Measurements from ENCODE around the gene RNF141.

RNF141 gene

DNA sequence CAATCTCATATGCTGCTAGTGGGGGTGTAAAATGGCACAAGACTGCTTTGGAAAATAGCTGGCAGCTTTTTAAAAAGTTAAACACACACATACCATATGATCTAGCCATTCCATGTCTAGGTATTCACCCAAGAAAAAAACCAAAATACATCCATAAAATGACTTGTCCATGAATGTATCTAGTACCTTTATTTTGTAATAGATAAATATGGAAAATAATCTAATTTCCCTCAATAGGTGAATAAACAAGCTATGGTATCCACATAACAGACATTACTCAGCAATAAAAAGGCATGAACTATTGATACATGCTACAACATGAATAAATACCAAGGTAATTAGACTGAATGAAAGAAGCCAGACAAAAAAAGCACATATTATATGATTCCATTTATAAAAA, 22.9 kb downstream of the RNF141 start:
- H3K4me1 Mint-ChIP-seq = peaks cover 3% of the 10 kb centered on the region
- no peak overlapping the region for H3K4me3 Mint-ChIP-seq
- ATAC-seq (no peak), DNase-seq (no peak)
- H3K27ac Mint-ChIP-seq = no peak overlapping the region
- no peaks in the 10 kb centered on the region for H3K27me3 Mint-ChIP-seq
- no peaks in the 10 kb centered on the region for H3K9me3 Mint-ChIP-seq

DNA sequence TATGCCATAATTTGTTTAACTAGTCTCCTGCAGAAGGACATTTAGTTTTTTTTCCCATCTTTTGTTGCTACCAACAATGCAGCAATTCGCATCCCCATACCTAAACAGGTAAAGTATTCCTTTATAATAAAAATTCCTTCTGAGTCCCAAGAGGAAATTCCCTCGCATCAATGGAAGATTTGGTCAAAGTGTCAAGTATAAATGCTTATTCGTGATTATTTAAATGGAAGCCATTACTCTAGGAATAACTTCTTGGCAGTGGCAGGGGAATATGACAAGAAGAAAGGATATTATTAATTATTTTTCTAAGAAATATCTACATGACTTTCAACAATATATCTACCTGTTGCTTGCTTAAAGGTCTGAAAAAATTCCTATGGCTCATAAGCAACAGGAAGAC, 25.6 kb downstream of the RNF141 start:
- no peaks in the 10 kb centered on the region for H3K27me3 Mint-ChIP-seq
- no peak overlapping the region for H3K27ac Mint-ChIP-seq
- no peak overlapping the region for H3K4me3 Mint-ChIP-seq
- H3K4me1 Mint-ChIP-seq = peaks cover 6% of the 10 kb centered on the region
- no peak for DNase-seq
- no peaks in the 10 kb centered on the region for H3K9me3 Mint-ChIP-seq
- no peak for ATAC-seq

DNA sequence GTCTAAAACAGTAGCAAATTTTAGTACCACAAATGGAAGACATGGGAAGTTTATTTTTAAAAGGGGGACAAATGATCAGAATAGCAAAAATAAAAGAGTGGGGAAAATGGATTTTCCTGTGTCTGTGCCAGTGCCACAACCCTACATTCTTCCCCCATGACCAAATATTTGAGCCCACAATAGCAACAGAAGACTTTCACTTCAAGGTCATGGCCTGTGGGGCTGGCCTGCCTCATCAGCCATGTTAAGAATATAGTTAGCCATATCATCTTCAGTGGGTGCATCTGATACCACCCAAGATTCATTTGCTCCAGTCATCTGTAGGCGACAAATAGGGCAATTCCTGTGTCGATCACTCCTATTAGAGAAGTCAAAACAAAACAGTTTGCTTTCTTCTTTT, 26.3 kb downstream of the RNF141 start:
- H3K4me3 Mint-ChIP-seq = no peak overlapping the region
- H3K9me3 Mint-ChIP-seq = no peaks in the 10 kb centered on the region
- H3K27me3 Mint-ChIP-seq = no peaks in the 10 kb centered on the region
- H3K27ac Mint-ChIP-seq = no peak overlapping the region
- ATAC-seq = no peak
- peaks cover 6% of the 10 kb centered on the region for H3K4me1 Mint-ChIP-seq
- no peak for DNase-seq

DNA sequence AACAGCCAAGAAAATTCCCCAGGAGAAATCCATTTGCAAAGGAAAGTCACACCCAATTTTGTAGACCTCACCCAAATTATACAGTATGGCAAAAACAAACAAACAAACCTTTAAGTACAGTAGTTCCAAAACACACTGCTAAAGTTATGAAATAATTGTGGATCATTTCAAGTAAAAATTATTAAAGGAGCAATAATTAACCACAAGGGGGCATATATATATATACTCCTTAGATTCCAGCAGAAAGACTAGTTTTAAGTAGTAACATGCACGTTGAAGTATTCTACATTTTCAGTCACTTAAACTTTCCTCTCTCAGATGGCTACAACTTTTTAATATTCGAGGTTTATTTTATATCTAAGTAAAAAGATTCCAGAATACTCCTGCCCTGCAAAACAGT, 26.8 kb downstream of the RNF141 start:
- Mint-ChIP-seq H3K9me3 (no peaks in the 10 kb centered on the region), H3K27ac (no peak overlapping the region), H3K27me3 (no peaks in the 10 kb centered on the region), H3K4me3 (no peak overlapping the region), H3K4me1 (peaks cover 6% of the 10 kb centered on the region)
- no peak for ATAC-seq
- DNase-seq = no peak

DNA sequence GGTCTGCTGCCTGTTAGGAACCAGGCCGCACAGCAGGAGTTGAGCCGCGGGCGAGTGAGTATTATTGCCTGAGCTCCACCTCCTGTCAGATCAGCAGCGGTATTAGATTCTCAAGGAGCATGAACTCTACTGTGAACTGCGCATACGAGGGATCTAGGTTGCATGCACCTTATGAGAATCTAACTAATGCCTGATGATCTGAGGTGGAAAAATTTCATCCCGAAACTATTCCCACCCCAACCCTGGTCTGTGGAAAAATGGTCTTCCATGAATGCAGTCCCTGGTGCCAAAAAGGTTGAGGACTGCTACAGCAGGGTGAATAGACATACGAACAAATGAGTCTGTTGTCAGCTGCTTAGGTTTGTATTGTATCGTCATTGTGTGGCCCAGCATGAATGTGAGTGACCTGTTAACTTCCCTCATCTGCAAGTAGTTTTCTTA, 29.8 kb downstream of the RNF141 start:
- no peak for DNase-seq
- Mint-ChIP-seq H3K27me3 (no peaks in the 10 kb centered on the region), H3K4me1 (peaks cover 6% of the 10 kb centered on the region), H3K27ac (no peak overlapping the region), H3K9me3 (no peaks in the 10 kb centered on the region), H3K4me3 (no peak overlapping the region)
- no peak for ATAC-seq

DNA sequence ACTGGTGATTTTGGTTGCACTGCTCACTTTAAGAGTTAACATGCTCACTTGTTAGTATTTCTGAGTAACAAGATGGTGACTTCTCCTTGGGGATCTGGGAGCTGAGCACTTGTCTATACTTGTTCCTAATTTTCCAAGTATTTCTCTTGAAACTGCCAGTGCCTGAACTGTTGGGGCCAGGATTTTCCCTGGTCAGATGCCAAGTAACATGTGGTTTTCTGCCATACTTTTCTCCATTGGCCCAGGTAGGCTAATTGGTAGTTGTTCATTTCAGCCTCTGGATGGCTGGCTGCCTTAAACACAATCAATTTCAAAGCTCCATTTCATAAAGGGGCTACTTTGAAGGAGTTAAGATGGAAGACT, 35.0 kb downstream of the RNF141 start:
- H3K27me3 Mint-ChIP-seq = no peaks in the 10 kb centered on the region
- ATAC-seq (no peak), DNase-seq (no peak)
- no peak overlapping the region for H3K4me3 Mint-ChIP-seq
- no peaks in the 10 kb centered on the region for H3K9me3 Mint-ChIP-seq
- H3K27ac Mint-ChIP-seq = no peak overlapping the region
- no peaks in the 10 kb centered on the region for H3K4me1 Mint-ChIP-seq

DNA sequence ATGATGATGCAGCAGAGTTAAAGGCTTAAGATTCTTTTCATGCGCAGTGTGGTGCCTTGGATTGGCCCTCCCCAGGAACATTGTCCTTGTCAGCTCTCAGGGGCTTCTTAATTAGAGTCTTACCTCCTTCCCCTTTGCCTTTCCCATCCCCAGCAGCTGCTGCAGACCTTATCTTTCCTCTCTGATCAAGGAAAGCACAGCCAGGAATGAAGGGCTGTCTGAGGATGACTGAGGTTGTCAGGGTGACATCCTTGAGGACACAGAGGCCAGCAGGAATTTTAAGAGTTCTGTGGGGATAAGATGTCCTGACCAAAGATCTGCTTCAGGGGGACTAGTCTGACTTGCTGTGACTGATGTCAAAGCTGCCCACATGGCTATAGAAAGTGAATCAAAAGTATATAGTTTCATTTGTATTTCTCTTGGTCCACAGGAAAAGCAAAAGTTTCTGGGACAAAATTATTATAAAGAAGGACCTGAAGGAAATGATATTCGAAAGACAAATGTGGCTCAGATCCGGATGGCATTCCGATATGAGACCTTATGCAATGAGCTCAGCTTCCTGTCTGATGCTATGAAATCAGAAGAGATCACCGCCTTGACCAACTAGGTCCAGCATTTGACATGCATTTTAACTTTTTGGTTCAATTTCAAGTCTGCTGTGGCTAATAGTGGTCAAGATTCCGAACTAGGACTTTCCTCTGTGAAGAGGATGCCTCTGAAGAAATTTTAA, 35.5 kb downstream of the RNF141 start:
- no peaks in the 10 kb centered on the region for H3K27me3 Mint-ChIP-seq
- DNase-seq = no peak
- no peak for ATAC-seq
- no peaks in the 10 kb centered on the region for H3K4me1 Mint-ChIP-seq
- no peak overlapping the region for H3K4me3 Mint-ChIP-seq
- no peaks in the 10 kb centered on the region for H3K9me3 Mint-ChIP-seq
- H3K27ac Mint-ChIP-seq = peak overlapping the region in 1 of 2 donors; percentile 19

DNA sequence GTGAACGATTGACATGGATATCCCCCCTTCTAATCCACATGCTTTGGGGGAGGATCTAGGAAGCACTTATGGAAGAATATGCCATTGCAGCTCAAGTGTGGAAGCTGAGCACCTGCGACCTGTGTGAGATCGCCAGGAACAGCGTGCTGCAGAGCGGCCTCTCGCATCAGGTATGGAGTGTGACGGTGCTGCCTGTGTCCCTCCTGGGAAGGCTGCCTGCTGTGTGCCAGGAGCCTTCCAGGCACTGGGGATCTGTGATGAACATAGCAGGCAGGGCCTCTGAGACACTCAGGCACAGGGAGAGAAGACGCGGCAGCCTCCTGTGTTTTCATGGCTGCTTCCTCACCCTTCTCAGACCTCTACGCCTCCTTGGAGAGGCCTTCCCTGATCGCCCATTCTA, 36.5 kb downstream of the RNF141 start:
- no peaks in the 10 kb centered on the region for H3K27me3 Mint-ChIP-seq
- no peak overlapping the region for H3K4me3 Mint-ChIP-seq
- no peaks in the 10 kb centered on the region for H3K9me3 Mint-ChIP-seq
- H3K4me1 Mint-ChIP-seq = no peaks in the 10 kb centered on the region
- no peak for DNase-seq
- H3K27ac Mint-ChIP-seq = no peak overlapping the region
- no peak for ATAC-seq

DNA sequence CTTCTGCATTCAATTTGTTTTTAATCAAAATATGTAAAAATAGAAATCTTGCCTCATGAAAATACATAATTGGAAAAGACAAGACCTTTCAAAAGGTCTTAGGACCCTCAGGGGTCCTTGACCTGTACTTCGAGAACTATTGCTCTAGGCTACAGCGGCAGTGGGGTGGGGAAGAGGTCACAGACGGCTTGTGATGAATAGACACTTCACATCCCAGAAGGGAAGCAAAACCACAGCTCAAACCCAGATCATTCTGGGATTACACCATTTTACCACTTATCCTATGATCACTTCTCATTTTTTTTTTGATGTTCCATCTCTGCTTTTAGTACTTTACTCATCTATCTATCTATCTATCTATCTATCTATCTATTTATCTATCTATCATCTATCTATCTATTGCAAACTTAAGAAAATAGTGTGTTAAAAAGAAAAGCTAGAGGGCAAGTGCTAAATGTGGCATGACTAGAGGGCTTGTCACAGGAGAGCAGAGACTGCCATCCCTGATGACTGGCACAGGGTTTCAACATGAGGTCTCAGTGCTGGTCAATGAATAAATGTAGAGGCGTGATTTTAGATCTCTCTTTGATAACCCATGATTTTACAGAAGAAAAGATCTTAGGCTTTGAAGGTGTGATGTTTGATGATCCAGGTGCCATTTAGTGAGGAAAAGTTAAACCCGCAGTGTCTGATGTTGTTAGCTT, 37.1 kb downstream of the RNF141 start:
- H3K27ac Mint-ChIP-seq = peak overlapping the region; percentile 49 to 72
- no peak overlapping the region for H3K4me3 Mint-ChIP-seq
- H3K9me3 Mint-ChIP-seq = no peaks in the 10 kb centered on the region

DNA sequence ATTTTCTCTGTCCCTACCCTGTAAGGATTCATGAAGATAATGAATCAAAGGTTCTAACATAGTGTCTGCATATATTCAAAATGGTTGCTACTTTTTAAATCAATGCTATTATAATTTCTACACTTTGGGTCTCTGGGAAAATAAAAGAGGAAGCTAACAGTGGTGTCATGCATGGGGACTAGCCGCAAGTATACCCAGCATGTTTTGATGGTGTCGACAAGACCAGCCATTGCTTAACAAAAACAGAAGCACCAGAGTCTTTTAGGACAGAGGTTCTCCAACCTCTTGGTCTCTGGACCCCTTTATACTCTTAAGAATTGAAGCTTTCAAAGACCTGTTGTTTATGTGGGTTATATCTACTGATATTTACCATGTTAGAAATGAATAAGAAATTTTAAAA, 37.8 kb downstream of the RNF141 start:
- ATAC-seq = no peak
- Mint-ChIP-seq H3K4me1 (no peaks in the 10 kb centered on the region), H3K9me3 (no peaks in the 10 kb centered on the region), H3K4me3 (no peak overlapping the region), H3K27ac (peak overlapping the region in 1 of 2 donors; percentile 86), H3K27me3 (no peaks in the 10 kb centered on the region)
- no peak for DNase-seq

More for the DNA sequence above, 37.1 kb downstream of the RNF141 start:
- no peaks in the 10 kb centered on the region for H3K4me1 Mint-ChIP-seq
- no peaks in the 10 kb centered on the region for H3K27me3 Mint-ChIP-seq
- ATAC-seq = no peak
- DNase-seq = no peak

DNA sequence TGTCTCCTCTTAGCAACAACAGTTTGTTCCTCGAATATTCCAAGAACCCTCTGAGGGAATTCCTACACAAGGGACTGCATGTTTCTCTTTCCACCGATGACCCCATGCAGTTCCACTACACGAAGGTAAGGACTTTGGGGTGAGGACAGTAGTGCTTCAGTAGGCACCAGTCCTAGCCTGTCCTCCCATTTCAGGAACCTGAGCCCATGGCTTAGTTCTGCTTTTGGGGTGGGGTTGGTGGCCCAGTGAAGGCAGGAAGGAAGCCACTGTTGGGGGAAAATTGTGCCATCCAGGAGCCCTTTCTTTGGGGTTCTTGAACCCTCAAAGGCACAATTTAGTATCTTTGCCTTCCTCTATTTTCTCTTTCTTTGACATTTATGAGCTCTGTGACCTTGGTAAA, 38.2 kb downstream of the RNF141 start:
- H3K4me1 Mint-ChIP-seq = no peaks in the 10 kb centered on the region
- H3K4me3 Mint-ChIP-seq = no peak overlapping the region
- no peak for ATAC-seq
- H3K9me3 Mint-ChIP-seq = no peaks in the 10 kb centered on the region
- no peaks in the 10 kb centered on the region for H3K27me3 Mint-ChIP-seq
- no peak for DNase-seq
- peak overlapping the region; percentile 55 to 86 for H3K27ac Mint-ChIP-seq

DNA sequence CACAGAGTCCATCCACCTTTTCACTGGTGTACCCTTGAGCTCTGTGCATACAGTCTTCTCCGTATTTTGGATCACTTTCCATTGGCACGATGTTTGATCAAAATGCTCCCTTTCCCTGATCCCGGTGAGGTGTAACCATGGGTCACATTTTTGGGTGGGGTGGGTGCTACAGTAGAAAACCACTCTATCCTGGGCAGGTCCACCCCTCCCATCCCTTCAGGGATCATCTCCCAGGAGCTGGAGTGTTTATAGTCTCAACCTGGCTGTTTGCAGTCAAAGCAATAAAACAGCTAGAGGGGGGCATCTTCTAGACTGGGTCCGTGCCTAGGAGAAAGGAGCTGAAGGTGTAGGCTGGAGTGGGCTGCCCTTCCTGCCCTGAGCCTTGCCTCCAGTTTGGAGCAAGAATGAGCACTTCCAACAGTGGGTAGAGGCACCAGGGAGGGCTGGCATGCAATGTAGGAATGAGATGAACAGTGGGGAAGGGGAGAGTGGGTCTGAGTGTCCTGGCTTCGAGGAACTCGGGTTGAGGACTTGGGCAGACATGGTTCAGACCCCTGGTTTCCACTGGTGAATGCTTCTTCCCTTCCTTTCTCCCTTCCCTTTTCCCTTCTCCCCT, 38.8 kb downstream of the RNF141 start:
- ATAC-seq (no peak), DNase-seq (no peak)
- H3K4me1 Mint-ChIP-seq = no peaks in the 10 kb centered on the region
- no peak overlapping the region for H3K4me3 Mint-ChIP-seq
- no peaks in the 10 kb centered on the region for H3K9me3 Mint-ChIP-seq
- peak overlapping the region in 1 of 2 donors; percentile 55 for H3K27ac Mint-ChIP-seq
- no peaks in the 10 kb centered on the region for H3K27me3 Mint-ChIP-seq

DNA sequence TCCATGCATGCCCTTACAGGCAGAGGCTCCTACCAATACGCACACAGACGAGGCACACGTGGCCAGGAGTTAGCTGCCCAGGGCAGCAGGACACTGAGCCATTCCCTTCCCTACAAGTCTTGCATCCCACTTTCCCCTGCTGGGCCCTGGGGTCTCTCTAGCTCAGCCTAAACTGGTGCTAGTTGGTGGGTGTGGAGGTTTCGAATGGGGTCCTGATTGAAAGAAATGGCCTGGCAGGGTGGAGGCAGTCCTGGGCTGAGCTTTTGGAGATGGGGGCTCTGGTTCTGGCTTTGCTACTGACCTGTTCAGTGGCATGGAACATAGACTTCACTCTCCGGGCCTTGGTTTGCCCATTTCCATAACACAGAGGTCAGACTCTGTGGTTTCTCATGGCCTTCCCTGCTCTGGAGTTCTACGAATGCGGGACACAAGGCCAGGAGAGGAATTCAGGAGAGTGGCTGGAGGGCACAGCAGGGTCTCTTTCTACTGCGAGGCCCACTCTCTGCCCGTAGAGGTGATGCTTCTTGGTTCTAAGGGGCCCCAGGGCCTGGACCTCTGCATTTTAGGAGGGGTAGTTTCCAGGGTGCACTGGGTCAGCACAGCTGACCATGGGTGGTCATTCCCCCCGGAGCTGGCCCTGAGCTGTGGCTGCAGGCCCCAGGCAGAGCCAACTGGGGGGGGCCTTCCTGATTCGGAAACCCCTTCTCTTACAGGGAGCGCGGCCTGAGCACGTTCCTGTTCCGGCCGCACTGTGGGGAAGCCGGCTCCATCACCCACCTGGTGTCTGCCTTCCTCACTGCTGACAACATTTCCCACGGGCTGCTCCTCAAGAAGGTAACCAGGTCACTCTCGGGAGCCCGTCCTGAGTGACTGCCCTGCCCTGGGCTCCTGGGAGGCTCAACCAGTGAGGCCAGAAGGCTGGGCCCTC, 40.0 kb downstream of the RNF141 start:
- Mint-ChIP-seq H3K27me3 (no peaks in the 10 kb centered on the region), H3K4me3 (no peak overlapping the region), H3K4me1 (no peaks in the 10 kb centered on the region), H3K9me3 (no peaks in the 10 kb centered on the region), H3K27ac (no peak overlapping the region)
- DNase-seq (no peak), ATAC-seq (no peak)

DNA sequence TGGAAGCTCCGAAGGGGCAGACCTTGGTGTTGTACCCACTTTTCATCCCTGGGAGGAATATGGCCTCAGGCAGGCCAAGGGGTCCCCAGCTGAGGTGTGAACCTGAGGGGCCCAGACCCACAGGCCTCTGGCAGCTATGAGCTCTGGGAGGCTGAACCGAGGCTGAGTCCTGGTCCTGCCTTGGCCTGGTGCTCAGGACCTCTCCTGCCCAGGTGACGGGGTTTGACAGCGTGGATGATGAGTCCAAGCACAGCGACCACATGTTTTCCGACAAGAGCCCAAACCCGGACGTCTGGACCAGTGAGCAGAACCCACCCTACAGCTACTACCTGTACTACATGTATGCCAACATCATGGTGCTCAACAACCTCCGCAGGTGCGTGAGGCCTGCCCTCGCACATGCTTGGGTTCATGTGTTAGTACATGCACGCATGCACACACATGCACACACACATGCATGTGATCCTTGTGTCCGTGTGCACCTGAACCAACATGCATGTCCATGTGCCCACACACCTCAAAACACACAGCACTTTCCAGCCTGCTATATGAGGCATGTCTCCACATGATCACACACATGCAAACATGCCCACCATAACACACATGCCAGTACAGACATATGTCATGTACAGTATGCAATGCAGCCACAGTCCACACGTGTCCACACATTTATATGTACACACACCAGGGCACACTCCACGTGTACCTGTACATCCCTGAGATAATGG, 40.9 kb downstream of the RNF141 start:
- DNase-seq (no peak), ATAC-seq (no peak)
- Mint-ChIP-seq H3K4me3 (no peak overlapping the region), H3K4me1 (no peaks in the 10 kb centered on the region), H3K27ac (no peak overlapping the region), H3K27me3 (no peaks in the 10 kb centered on the region), H3K9me3 (no peaks in the 10 kb centered on the region)

DNA sequence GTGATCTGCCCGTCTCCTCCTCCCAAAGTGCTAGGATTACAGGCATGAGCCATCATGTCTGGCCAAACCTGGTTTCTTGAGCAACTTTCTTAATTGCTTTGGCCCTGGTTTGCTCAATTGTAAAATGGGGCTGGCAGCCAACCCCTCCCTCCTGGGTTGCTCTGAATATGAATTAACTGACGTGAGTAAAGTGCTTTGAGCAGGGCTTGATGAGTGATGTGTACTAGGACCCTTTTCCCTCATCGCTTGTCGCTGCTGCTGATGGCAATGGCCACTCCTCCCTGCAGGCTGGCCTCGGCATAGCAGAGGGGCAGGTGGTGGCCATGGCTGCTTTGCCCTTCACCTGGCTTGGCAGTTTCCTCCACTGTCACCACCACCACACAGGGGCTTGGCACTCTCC, 41.5 kb downstream of the RNF141 start:
- no peak overlapping the region for H3K4me3 Mint-ChIP-seq
- H3K9me3 Mint-ChIP-seq = no peaks in the 10 kb centered on the region
- ATAC-seq = no peak
- DNase-seq = no peak
- H3K4me1 Mint-ChIP-seq = no peaks in the 10 kb centered on the region
- H3K27me3 Mint-ChIP-seq = no peaks in the 10 kb centered on the region
- no peak overlapping the region for H3K27ac Mint-ChIP-seq
